ENCODE results near the gene VPS37D. TPM values are rescaled to one million over a fixed set of nuclear protein-coding genes. Genes with fewer than 3 reads are reported as not detected.
A peak's percentile ranks its signal among the peaks of the same experiment; 100 is the strongest.

The VPS37D gene
- polyA plus RNA-seq, 1 of the 3 experiments (the other 2 are of a cell fraction) = 7.4 TPM

DNA sequence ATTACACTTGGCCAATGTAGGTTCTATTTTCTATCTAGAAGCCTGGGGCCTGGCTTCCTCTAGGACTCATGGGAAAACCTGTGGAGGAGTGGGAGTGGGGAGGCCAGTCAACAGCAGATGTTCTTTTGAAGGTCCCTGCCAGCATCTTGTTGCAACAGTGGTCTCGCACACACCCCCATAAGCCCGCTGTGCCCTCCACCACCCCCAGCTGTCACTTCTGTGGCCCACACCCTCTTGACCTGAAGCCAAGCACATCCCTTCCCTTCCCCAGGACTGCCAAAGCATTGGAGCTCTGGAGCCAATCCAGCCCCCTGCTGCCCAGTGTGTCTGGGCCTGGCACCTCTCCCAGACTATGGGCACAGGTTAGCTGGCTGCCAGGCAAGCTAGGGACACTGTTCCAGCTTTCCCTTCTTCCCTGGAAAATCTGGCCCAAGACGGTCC lies 53.8 kb downstream of the VPS37D start (continued):
- TF ChIP-seq, protein P1, sequence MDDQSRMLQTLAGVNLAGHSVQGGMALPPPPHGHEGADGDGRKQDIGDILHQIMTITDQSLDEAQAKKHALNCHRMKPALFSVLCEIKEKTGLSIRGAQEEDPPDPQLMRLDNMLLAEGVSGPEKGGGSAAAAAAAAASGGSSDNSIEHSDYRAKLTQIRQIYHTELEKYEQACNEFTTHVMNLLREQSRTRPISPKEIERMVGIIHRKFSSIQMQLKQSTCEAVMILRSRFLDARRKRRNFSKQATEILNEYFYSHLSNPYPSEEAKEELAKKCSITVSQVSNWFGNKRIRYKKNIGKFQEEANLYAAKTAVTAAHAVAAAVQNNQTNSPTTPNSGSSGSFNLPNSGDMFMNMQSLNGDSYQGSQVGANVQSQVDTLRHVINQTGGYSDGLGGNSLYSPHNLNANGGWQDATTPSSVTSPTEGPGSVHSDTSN (IDR thresholded peaks at IDR 0.05) = peak; percentile 20; the same call in 1 of the 2 replicates
- TF ChIP-seq POLR2AphosphoS5 (IDR thresholded peaks at IDR 0.05; ENCODE audit: low read depth, low read length) (no peak), RAD21 (IDR thresholded peaks at IDR 0.05; ENCODE audit: low read length) (no peak), TAF1 (IDR thresholded peaks at IDR 0.05; ENCODE audit: borderline replicate concordance, low read depth, low read length) (no peak)

Small RNAs within 50 kb of the gene (small RNA-seq; reads per million reads assigned to genes)
- gene MIR4284 = 0 to 8.7 (median 0.59) reads per million in 7 experiments

Other genes with a start within 250 kb of the VPS37D start
- gene FZD9, start 234.1 kb upstream of the VPS37D start, polyA plus RNA-seq (2012; rRNA removed) = 1.4 and 1.8 TPM in 2 replicates
- gene BAZ1B, start 145.5 kb upstream of the VPS37D start, polyA plus RNA-seq (2012; rRNA removed) = 19.7 and 20.9 TPM in 2 replicates
- 107 and 114 TPM in 2 replicates for gene BCL7B, start 110.1 kb upstream of the VPS37D start, polyA plus RNA-seq (2012; rRNA removed)
- gene TBL2, start 89.3 kb upstream of the VPS37D start, polyA plus RNA-seq (2012; rRNA removed) = 45.5 and 63.6 TPM in 2 replicates
- gene MLXIPL, start 43.3 kb upstream of the VPS37D start, polyA plus RNA-seq (2012; rRNA removed) = 0.21 and 0.32 TPM in 2 replicates
- 10.6 and 11.0 TPM in 2 replicates for gene DNAJC30, start 15.6 kb downstream of the VPS37D start, polyA plus RNA-seq (2012; rRNA removed)
- gene BUD23, start 15.8 kb downstream of the VPS37D start, polyA plus RNA-seq (2012; rRNA removed) = 174 and 206 TPM in 2 replicates
- gene STX1A, start 51.8 kb downstream of the VPS37D start, polyA plus RNA-seq (2012; rRNA removed) = 81.2 and 91.1 TPM in 2 replicates
- gene ABHD11, start 71.0 kb downstream of the VPS37D start, polyA plus RNA-seq (2012; rRNA removed) = 29.9 and 33.7 TPM in 2 replicates
- gene CLDN3, start 102.4 kb downstream of the VPS37D start, polyA plus RNA-seq (2012; rRNA removed) = 0.05 and 0.08 TPM in 2 replicates
- 4.6 and 5.9 TPM in 2 replicates for gene CLDN4, start 163.2 kb downstream of the VPS37D start, polyA plus RNA-seq (2012; rRNA removed)
- gene METTL27, start 174.7 kb downstream of the VPS37D start, polyA plus RNA-seq (2012; rRNA removed) = 2.9 and 3.1 TPM in 2 replicates
- gene TMEM270, start 193.3 kb downstream of the VPS37D start, polyA plus RNA-seq (2012; rRNA removed) = 0.71 and 0.96 TPM in 2 replicates

All from SK-N-SH (cell line).